SK-N-SH (cell line): ENCODE results near the gene AVPR2. TPM values are rescaled to one million over a fixed set of nuclear protein-coding genes. Genes with fewer than 3 reads are reported as not detected.

Source experiments
- CTCF ChIA-PET: fragments of 300-600, 350-600 bp; formaldehyde crosslinking; extraction: SDS; loops from one replicate; lab custom pipeline; 2021; lab: Yijun Ruan, JAX
- POLR2A ChIA-PET: fragments of 350-600 bp; sonication (Branson Sonifier 250); formaldehyde crosslinking; extraction: SDS; loops from one replicate; lab custom pipeline; 2020; ENCODE audit warnings: antibody characterized with exemption, inconsistent platforms; lab: Yijun Ruan, JAX
- DNase-seq: peaks from one replicate; pipeline ENCODE4 v3.0.0; 2012
- H2AFZ ChIP-seq: fragments of 200-600 bp; sonication (generic); 2 replicates; pipeline ENCODE4 v1.8.1; 2016; ENCODE audit warnings: antibody characterized with exemption, mild to moderate bottlenecking, low read depth
- H3F3A ChIP-seq: fragments of 200-600 bp; sonication (generic); replicated peaks from 2 replicates; pipeline ENCODE3; 2016; ENCODE audit warnings: antibody characterized with exemption, mild to moderate bottlenecking; ENCODE audit not compliant: insufficient read depth
- H3K27ac ChIP-seq, 2 experiments: fragments of 200-500 bp in 1 of 2; fragments of 200-600 bp in 1 of 2; sonication (Bioruptor generic) in 1 of 2; sonication (generic), shearing (Covaris generic) in 1 of 2; 2 replicates each; pipeline versions ENCODE4 v1.5.1 to v1.6.1; 2014 to 2016; ENCODE audit warnings: low read depth in 2 of 2, inconsistent platforms in 1 of 2, low read length in 1 of 2, mild to moderate bottlenecking in 1 of 2, mixed read lengths in 1 of 2
- H3K27me3 ChIP-seq: fragments of 200-600 bp; sonication (generic), shearing (Covaris generic); 2 replicates; pipeline ENCODE4 v1.6.1; 2016; ENCODE audit warnings: mixed run types; ENCODE audit not compliant: insufficient read depth
- H3K36me3 ChIP-seq, 2 experiments: fragments of 200-500 bp in 1 of 2; fragments of 200-600 bp in 1 of 2; sonication (Bioruptor generic) in 1 of 2; sonication (generic) in 1 of 2; replicated peaks in 1 of 2; 2 replicates each; pipeline versions ENCODE3 to v1.5.1; 2014 to 2016; ENCODE audit warnings: low read length in 1 of 2, mild to moderate bottlenecking in 1 of 2; ENCODE audit not compliant: insufficient read depth in 2 of 2, control insufficient read depth in 1 of 2
- H3K4me1 ChIP-seq, 2 experiments: fragments of 200-500 bp in 1 of 2; fragments of 200-600 bp in 1 of 2; sonication (Bioruptor generic) in 1 of 2; sonication (generic), shearing (Covaris generic) in 1 of 2; 2 replicates each; pipeline versions ENCODE4 v1.5.1 to v1.6.1; 2014 to 2016; ENCODE audit warnings: low read depth in 1 of 2, low read length in 1 of 2, mixed run types in 1 of 2; ENCODE audit not compliant: insufficient read depth in 2 of 2, control insufficient read depth in 1 of 2
- H3K4me2 ChIP-seq: fragments of 200-600 bp; sonication (generic), shearing (Covaris generic); 2 replicates; pipeline ENCODE4 v1.6.1; 2017; ENCODE audit warnings: mixed run types
- H3K4me3 ChIP-seq, 2 experiments: fragments of 200-500 bp in 1 of 2; fragments of 200-600 bp in 1 of 2; sonication (Bioruptor generic) in 1 of 2; sonication (generic), shearing (Covaris generic) in 1 of 2; 2 replicates each; pipeline versions ENCODE4 v1.5.1 to v1.8.1; 2014 to 2016; ENCODE audit warnings: low read depth in 2 of 2, inconsistent platforms in 1 of 2, low read length in 1 of 2, mild to moderate bottlenecking in 1 of 2, mixed read lengths in 1 of 2, moderate library complexity in 1 of 2
- H3K79me2 ChIP-seq: fragments of 200-600 bp; sonication (generic); 2 replicates; pipeline ENCODE4 v1.8.1; 2017; ENCODE audit warnings: mild to moderate bottlenecking; ENCODE audit not compliant: insufficient read depth
- H3K9ac ChIP-seq: fragments of 200-600 bp; sonication (generic); 2 replicates; pipeline ENCODE4 v1.6.1; 2017; ENCODE audit warnings: mixed run types
- H3K9me2 ChIP-seq: fragments of 200-600 bp; sonication (generic); 2 replicates; pipeline ENCODE4 v1.6.1; 2017; ENCODE audit warnings: mixed run types
- H3K9me3 ChIP-seq: fragments of 200-600 bp; sonication (generic); 2 replicates; pipeline ENCODE4 v1.6.1; 2017; ENCODE audit warnings: mixed run types, mild to moderate bottlenecking, moderate library complexity
- H4K20me1 ChIP-seq: fragments of 200-600 bp; sonication (generic); 2 replicates; pipeline ENCODE4 v1.6.1; 2017; ENCODE audit warnings: mild to moderate bottlenecking, mixed run types; ENCODE audit not compliant: insufficient read depth
- CHD2 ChIP-seq: fragments of 150-350 bp; IDR thresholded peaks from 2 replicates; pipeline ENCODE4 v1.6.1; 2018; ENCODE audit warnings: low read length; ENCODE audit not compliant: partially characterized antibody
- ELF1 ChIP-seq: IDR thresholded peaks from 2 replicates; pipeline ENCODE4 v1.4.0; 2012
- EP300 ChIP-seq, 2 experiments: IDR thresholded peaks; 2 replicates each; pipeline versions ENCODE4 v1.4.0 to v1.6.1; 2012; ENCODE audit warnings: borderline replicate concordance in 1 of 2, low read depth in 1 of 2, low read length in 1 of 2
- FOSL2 ChIP-seq: IDR thresholded peaks from 2 replicates; pipeline ENCODE4 v1.4.0; 2012; ENCODE audit warnings: low read depth, mild to moderate bottlenecking, moderate library complexity, borderline replicate concordance
- GABPA ChIP-seq: IDR thresholded peaks from 2 replicates; pipeline ENCODE4 v1.4.0; 2012; ENCODE audit warnings: low read depth, mild to moderate bottlenecking
- GATA2 ChIP-seq: sonication (generic); formaldehyde crosslinking; IDR thresholded peaks from 2 replicates; pipeline ENCODE4 v1.5.0; 2020; ENCODE audit warnings: mild to moderate bottlenecking, missing genetic modification reagents
- JUND ChIP-seq: IDR thresholded peaks from 2 replicates; pipeline ENCODE4 v1.4.0; 2012
- MXI1 ChIP-seq: IDR thresholded peaks from 2 replicates; pipeline ENCODE4 v1.6.1; 2012; ENCODE audit warnings: mild to moderate bottlenecking, low read depth, low read length, improper control_type of control experiment
- NFIC ChIP-seq: IDR thresholded peaks from 2 replicates; pipeline ENCODE4 v1.4.0; 2012; ENCODE audit warnings: borderline replicate concordance
- NRF1 ChIP-seq: IDR thresholded peaks from 2 replicates; pipeline ENCODE4 v1.6.1; 2012; ENCODE audit warnings: low read depth, mild to moderate bottlenecking, low read length
- POLR2AphosphoS5 ChIP-seq: IDR thresholded peaks from 2 replicates; pipeline ENCODE4 v1.6.1; 2012; ENCODE audit warnings: low read depth, low read length
- RXRA ChIP-seq: IDR thresholded peaks from 2 replicates; pipeline ENCODE4 v1.4.0; 2012; ENCODE audit warnings: low read depth, mild to moderate bottlenecking, borderline replicate concordance
- TAF1 ChIP-seq: IDR thresholded peaks from 2 replicates; pipeline ENCODE4 v1.6.1; 2012; ENCODE audit warnings: low read depth, mild to moderate bottlenecking, low read length, moderate library complexity, borderline replicate concordance
- YY1 ChIP-seq: IDR thresholded peaks from 2 replicates; pipeline ENCODE4 v1.4.0; 2012; ENCODE audit warnings: low read depth, mild to moderate bottlenecking
- WGBS: methylation state at CpG from one replicate; pipeline ENCODE4 v1.1.6; 2017; ENCODE audit warnings: low lambda C conversion rate; 5-methylcytosine and 5-hydroxymethylcytosine counted together
- polyA plus RNA-seq, 3 experiments: library from polyadenylated mRNA; depleted of rRNA; stranded (reverse); fragments of >200 nt; gene quantifications; 2 replicates each; pipeline ENCODE4 v1.2.3, GENCODE V29; 2012
- TF ChIP-seq, protein P1 (sequence below): IDR thresholded peaks from 2 replicates; pipeline ENCODE4; 2012
- TF ChIP-seq, protein P2 (sequence below): fragments of 150-350 bp; IDR thresholded peaks from 2 replicates; pipeline ENCODE4 v1.6.1; 2017; ENCODE audit warnings: antibody characterized with exemption, low read length, low read depth, borderline replicate concordance
- TF ChIP-seq, protein P3 (sequence below): IDR thresholded peaks from 2 replicates; pipeline ENCODE4 v1.4.0; 2012; ENCODE audit warnings: low read depth, borderline replicate concordance
- TF ChIP-seq, protein P4 (sequence below): IDR thresholded peaks from 2 replicates; pipeline ENCODE4 v1.6.1; 2012; ENCODE audit warnings: mild to moderate bottlenecking, low read depth, low read length, moderate library complexity

Gene AVPR2
- polyA plus RNA-seq, 1 of the 3 experiments (the other 2 are of a cell fraction) = not detected

DNA sequence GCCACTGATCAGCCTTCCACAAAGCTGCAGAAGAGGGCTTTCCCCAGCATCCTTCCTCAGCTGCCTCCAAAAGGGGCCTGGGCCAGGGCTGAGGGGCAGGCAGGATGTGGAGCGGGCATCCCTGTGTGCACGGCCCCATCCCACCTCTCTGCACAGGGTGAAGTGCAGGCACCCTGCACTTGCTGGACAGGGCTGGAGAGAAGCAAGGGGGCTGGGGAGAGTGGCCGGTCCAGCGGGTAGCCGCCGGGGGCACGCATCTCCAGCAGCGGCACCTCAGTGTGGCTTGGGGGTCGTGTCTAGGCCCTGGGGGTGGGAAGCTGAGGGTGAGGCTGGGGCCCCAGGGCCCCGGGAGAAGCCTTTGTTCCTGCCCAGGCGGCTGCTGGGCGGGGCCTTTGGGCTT is 3.0 kb downstream of the AVPR2 start:
- ChIA-PET POLR2A (interaction anchor here (0.9 to 1.8 kb wide), 2 partner anchors 15 to 34 kb away, joined by 3 to 5 read pairs; no protein-coding TSS in a partner anchor), CTCF (interaction anchor here (0.7 to 9.3 kb wide), 5 partner anchors 12 to 46 kb away, joined by 3 to 130 read pairs (median 3); partner anchors contain the start of gene ARHGAP4)
- no peaks in the 10 kb centered on the region for H3K9me3 ChIP-seq
- no peaks in the 10 kb centered on the region; the same call in 1 of the 2 replicates for H4K20me1 ChIP-seq
- H3F3A ChIP-seq = no peaks in the 10 kb centered on the region
- TF ChIP-seq GABPA (no peak), NRF1 (no peak), ELF1 (no peak), EP300 (IDR thresholded peaks at IDR 0.05; ENCODE audit: borderline replicate concordance in 1 of 2, low read depth in 1 of 2, low read length in 1 of 2) (no peak), TAF1 (no peak), JUND (no peak)
- TF ChIP-seq, protein P1, sequence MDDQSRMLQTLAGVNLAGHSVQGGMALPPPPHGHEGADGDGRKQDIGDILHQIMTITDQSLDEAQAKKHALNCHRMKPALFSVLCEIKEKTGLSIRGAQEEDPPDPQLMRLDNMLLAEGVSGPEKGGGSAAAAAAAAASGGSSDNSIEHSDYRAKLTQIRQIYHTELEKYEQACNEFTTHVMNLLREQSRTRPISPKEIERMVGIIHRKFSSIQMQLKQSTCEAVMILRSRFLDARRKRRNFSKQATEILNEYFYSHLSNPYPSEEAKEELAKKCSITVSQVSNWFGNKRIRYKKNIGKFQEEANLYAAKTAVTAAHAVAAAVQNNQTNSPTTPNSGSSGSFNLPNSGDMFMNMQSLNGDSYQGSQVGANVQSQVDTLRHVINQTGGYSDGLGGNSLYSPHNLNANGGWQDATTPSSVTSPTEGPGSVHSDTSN = no peak
- TF ChIP-seq, protein P2, sequence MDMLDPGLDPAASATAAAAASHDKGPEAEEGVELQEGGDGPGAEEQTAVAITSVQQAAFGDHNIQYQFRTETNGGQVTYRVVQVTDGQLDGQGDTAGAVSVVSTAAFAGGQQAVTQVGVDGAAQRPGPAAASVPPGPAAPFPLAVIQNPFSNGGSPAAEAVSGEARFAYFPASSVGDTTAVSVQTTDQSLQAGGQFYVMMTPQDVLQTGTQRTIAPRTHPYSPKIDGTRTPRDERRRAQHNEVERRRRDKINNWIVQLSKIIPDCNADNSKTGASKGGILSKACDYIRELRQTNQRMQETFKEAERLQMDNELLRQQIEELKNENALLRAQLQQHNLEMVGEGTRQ = no peak
- no peaks in the 10 kb centered on the region for H3K9me2 ChIP-seq
- no peak overlapping the region for H3K27ac ChIP-seq
- no peak overlapping the region for H3K4me3 ChIP-seq
- H2AFZ ChIP-seq = no peak overlapping the region
- H3K79me2 ChIP-seq = no peaks in the 10 kb centered on the region
- peaks cover 0 to 22% of the 10 kb centered on the region in 2 experiments; a peak in 1 of 4 replicates for H3K4me1 ChIP-seq
- no peaks in the 10 kb centered on the region for H3K36me3 ChIP-seq
- no peak overlapping the region for H3K9ac ChIP-seq
- no peak for DNase-seq
- no peak overlapping the region for H3K4me2 ChIP-seq
- peaks cover 56% of the 10 kb centered on the region for H3K27me3 ChIP-seq
- 66% methylated on average over 8 of the region's 12 CpGs for WGBS

DNA sequence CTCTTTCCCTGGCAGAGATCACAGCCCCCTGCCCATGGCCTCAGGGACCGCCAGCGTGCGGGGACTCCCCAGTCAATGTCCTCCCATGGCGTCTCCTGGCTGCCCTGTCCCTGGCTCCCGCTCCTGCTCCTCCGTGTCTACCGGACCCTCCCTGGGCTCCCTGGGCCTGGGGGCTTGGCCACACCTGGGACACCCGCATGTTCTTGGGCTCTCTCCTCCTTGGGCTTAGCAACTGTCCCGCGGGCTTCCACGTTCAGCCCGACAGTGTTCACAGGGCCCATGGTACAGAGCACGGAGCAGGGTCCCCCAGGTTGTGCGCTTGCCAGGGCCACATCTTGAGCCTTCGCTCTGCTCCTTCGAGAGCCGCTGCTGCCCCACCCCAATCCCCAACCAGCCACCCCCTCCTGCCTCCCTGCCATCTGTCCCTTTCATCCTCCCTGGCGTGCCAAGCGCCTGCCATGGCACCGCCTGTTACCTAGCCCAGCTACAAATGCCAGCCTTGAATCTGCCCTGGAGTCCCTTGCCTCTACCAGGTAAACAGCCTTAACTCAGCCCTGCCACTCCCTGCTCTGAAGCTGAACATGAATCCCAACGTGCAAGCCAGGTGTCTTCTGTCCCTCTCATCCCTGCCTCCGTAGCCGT is 3.9 kb downstream of the AVPR2 start:
- POLR2A ChIA-PET = interaction anchor here (0.8 to 1.8 kb wide), 3 partner anchors 14 to 34 kb away, joined by 3 to 5 read pairs (median 3); no protein-coding TSS in a partner anchor
- no peak overlapping the region for H3K4me3 ChIP-seq
- CTCF ChIA-PET = interaction anchor here (1.0 to 9.3 kb wide), 2 partner anchors 15 to 24 kb away, joined by 3 to 130 read pairs; partner anchors contain the start of gene ARHGAP4
- TF ChIP-seq, protein P2 = no peak
- TF ChIP-seq, protein P3, sequence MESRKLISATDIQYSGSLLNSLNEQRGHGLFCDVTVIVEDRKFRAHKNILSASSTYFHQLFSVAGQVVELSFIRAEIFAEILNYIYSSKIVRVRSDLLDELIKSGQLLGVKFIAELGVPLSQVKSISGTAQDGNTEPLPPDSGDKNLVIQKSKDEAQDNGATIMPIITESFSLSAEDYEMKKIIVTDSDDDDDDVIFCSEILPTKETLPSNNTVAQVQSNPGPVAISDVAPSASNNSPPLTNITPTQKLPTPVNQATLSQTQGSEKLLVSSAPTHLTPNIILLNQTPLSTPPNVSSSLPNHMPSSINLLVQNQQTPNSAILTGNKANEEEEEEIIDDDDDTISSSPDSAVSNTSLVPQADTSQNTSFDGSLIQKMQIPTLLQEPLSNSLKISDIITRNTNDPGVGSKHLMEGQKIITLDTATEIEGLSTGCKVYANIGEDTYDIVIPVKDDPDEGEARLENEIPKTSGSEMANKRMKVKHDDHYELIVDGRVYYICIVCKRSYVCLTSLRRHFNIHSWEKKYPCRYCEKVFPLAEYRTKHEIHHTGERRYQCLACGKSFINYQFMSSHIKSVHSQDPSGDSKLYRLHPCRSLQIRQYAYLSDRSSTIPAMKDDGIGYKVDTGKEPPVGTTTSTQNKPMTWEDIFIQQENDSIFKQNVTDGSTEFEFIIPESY = no peak
- no peak for TF ChIP-seq POLR2AphosphoS5
- TF ChIP-seq ELF1 = no peak
- no peak for TF ChIP-seq CHD2
- TF ChIP-seq, protein P4, sequence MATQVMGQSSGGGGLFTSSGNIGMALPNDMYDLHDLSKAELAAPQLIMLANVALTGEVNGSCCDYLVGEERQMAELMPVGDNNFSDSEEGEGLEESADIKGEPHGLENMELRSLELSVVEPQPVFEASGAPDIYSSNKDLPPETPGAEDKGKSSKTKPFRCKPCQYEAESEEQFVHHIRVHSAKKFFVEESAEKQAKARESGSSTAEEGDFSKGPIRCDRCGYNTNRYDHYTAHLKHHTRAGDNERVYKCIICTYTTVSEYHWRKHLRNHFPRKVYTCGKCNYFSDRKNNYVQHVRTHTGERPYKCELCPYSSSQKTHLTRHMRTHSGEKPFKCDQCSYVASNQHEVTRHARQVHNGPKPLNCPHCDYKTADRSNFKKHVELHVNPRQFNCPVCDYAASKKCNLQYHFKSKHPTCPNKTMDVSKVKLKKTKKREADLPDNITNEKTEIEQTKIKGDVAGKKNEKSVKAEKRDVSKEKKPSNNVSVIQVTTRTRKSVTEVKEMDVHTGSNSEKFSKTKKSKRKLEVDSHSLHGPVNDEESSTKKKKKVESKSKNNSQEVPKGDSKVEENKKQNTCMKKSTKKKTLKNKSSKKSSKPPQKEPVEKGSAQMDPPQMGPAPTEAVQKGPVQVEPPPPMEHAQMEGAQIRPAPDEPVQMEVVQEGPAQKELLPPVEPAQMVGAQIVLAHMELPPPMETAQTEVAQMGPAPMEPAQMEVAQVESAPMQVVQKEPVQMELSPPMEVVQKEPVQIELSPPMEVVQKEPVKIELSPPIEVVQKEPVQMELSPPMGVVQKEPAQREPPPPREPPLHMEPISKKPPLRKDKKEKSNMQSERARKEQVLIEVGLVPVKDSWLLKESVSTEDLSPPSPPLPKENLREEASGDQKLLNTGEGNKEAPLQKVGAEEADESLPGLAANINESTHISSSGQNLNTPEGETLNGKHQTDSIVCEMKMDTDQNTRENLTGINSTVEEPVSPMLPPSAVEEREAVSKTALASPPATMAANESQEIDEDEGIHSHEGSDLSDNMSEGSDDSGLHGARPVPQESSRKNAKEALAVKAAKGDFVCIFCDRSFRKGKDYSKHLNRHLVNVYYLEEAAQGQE = no peak
- no peak for TF ChIP-seq MXI1
- TF ChIP-seq EP300 (IDR thresholded peaks at IDR 0.05; ENCODE audit: borderline replicate concordance in 1 of 2, low read depth in 1 of 2, low read length in 1 of 2) = no peak
- no peak for TF ChIP-seq NFIC
- TF ChIP-seq YY1 = no peak
- TF ChIP-seq RXRA = no peak
- TF ChIP-seq FOSL2 = no peak
- TF ChIP-seq GATA2 (CRISPR knock-in tag) = no peak

More for the DNA sequence above, 3.9 kb downstream of the AVPR2 start:
- Histone ChIP-seq H3K9ac (no peak overlapping the region), H3K4me1 (peaks cover 0 to 13% of the 10 kb centered on the region in 2 experiments; a peak in 1 of 4 replicates), H4K20me1 (no peaks in the 10 kb centered on the region; the same call in 1 of the 2 replicates), H3K36me3 (no peaks in the 10 kb centered on the region), H3K79me2 (no peaks in the 10 kb centered on the region), H2AFZ (no peak overlapping the region), H3K27ac (no peak overlapping the region), H3K9me3 (no peaks in the 10 kb centered on the region), H3F3A (no peaks in the 10 kb centered on the region), H3K27me3 (peaks cover 60% of the 10 kb centered on the region), H3K9me2 (no peaks in the 10 kb centered on the region), H3K4me2 (no peak overlapping the region)
- WGBS = 31% methylated on average over 16 of the region's 23 CpGs
- DNase-seq = no peak
